ENCODE measurements around the gene TMEM141.

TMEM141 gene

DNA sequence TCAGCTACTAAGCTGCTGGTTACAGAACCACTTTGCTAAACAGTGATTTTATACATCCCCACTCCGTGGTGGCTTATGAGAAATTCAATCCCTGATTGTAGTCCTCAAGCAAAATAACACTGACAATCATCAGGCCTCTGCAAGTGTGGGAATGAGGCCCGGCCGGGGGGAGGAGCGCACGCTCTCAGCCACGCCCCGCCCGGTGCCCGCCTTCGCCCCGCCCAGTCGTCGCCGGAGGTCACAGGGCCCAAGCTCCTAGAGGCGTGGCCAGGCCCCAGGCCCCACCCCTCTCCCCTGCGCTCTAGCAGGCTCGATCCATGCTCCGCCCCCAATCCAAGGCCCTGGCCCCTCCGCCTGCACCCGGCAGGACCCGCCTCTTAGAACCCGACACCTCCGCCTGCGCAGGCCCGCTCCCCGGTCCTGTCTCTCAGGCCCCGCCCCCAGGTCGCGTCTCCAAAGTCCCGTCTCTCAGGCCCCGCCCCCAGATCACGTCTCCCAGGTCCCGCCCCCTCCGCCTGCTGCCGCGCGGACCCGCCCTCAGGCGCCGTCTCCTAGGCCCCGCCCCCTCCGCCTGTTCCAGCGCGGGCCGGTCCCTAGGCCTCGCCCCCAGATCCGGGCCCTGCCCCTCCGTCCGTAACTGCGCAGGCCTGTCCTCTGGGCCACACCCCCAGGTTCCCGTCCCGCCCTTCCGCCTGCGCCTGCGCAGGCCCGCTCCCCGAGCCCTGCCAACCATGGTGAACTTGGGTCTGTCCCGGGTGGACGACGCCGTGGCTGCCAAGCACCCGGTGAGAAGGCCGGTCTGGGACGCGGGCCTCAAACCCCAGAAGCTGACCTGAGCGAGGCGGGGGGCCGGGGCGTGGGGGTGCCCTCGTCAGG lies at the start of gene TMEM141:
TMEM141 (plus strand) TSS at position 705 of the 876 bp plus-strand sequence; CDS start at position 732, 27 bp downstream.
- peak; percentile 99 for DNase-seq (ENCODE audit: low read depth)

DNA sequence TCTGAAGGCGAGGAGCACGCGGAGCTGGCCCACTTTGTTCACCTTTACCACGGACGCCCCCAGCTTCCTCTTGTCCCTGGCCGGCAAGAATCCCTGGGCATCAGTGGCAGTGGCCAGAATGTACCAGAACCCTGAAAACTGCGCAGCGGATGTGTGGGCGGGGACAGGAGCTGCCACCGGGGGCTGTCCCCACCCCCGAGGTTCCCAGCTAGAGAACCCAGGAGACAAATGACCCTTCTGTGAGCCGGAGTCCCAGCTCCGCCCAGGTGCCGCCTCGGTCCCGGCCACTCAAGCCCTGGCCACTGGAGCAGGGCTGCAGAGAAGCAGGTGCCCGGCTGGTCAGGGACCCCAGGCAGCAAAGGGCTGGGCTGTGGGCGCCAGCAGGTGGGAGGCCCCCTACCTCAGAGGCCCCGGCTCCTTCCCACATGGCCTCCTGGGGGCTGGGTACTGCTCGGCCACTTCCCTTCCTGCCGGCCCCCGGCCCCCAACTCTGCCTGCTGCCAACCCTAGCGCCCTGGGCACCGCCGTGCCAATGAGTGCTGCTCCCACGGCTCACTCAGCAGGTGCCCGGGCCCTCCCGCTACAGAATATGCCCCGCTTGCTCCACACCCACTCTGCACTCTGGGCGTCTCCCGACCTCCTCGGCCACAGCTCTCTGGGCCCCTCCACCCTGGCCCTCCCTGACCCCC lies 49.1 kb upstream of the TMEM141 start:
- DNase-seq (ENCODE audit: low read depth), result no peak

DNA sequence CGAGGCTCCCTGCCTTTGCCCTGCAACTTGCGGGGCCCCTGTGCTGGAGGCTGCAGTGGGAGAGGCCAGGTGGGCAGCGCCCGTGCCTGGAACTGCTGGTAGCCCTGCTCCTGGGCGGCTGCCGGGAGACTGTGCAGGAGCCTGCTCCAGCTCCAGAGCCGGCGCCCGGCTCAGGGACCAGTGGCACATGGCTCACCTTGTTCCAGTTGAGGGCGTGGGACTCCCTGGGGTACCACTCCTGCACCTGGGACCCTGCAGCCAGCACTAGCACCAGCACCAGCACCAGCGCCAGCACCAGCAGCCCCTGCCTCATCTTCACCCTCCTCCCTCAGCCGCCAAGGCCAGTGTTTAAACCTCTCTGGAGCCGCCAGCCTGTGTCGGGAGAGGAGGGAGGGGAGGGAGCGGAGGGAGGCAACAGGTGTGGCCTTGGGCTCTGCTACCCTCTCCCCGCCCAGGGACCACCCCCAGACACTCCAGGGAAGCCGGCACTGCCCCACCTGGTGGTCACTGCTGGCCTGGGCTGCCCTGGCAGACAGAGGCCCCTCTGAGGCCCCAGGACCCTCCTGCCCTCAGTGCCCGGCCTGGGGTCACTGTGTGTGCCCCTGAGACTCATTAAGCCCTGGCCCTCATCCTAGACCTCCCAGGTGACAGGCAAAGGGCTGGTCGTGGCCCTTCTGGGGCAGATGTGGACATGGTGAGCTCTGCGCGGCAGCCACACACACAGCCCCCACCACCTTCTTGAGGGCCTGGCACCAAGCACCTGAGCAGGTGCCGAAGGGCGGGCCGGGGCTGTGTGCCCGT lies 48.4 kb upstream of the TMEM141 start, which contains the start of gene LCN10:
LCN10 (minus strand) TSS at position 350 of the 801 bp plus-strand sequence; CDS start at position 313, 37 bp downstream.
- DNase-seq (ENCODE audit: low read depth), result no peak

DNA sequence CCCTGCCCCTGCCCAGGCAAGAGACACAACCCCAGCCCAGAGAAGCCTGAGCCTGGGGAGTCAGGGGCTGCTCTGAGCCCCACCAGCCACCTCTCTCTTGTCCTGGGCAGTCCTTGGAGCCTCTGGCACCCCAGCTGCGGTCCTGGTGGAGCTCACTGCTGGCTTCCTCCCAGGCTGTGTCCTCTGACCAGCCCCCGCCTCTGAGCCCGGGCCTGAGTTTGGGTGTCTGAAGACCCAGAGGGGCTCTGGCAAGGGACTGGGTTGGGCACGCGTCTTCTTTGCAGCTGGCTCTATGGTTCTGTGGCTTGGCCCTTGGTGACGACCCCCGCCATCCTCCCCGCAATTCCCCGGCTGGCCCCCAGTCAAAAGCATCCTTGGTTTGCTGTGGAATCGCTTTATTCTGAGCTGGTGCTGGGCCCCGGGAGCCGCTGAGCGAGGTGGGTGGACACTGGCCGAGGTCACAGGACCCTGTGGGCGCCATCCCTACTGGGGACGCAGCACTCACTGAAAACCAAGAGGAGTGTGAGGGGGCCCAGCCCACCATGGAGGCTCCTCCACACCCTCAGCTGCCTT lies 47.4 kb upstream of the TMEM141 start:
- no peak for DNase-seq (ENCODE audit: low read depth)

DNA sequence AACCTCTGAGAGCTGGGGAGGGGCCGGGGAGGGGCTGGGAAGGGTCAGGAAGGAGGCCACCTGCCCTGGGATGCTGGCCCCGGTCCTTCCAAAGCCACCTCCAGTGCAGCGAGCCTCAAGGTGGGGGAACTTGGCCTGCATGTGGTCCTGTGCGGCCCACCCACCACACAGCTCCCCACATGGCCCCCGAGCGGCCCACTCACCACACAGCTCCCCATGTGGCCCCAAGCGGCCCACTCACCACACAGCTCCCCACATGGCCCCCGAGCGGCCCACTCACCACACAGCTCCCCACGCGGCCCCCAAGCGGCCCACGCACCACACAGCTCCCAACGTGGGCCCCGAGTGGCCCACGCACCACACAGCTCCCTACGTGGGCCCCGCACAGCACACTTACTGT lies 46.4 kb upstream of the TMEM141 start:
- DNase-seq (ENCODE audit: low read depth), result no peak

DNA sequence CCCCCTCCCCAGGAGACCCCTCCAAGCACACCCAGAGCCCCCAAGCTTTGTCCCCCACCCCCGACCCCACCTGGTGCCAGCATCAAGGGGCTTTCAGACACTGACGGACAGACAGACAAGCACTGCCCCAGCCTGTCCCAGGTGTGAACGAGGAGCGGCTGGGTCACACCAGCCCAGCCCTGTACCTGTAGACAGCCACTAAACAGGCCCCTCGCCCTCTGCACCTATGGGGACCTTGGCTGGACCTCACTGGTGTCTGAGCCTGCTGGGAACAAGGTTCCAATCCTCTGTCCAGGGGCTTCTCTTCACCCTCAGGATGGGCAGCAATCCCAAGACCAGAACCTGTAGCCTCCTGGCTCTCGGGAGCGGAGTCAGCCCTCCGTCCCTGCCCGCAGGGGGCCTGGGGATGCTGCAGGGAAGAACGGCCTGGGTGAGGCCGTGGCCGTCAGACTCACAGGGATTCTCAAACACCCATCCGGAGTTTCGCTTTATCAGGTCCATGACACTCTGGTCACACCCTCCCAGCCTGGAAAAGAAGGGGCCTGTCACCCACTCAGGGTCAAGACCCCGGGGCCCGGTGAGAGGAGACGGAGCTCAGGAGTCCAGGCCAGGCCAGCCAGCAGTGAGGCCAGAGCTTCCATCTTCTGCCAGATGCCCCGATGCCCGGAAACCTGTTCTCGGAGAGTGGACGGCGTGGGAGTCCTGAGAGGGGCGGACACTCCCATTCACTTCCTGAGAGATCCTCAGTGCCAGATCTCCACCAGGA lies 45.6 kb upstream of the TMEM141 start:
- DNase-seq (ENCODE audit: low read depth), result no peak

DNA sequence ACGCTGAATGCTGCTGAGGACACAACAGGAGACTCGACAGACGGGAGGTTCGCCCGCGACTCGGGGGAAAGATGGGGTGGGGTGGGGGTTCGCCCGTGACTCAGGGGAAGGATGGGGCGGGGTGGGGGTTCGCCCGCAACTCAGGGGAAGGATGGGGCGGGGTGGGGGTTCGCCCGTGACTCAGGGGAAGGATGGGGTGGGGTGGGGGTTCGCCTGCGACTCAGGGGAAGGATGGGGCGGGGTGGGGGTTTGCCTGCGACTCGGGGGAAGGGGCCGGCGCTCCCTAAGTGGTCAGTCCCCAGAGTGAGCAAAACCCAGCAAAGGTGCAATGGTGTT lies 45.0 kb upstream of the TMEM141 start:
- DNase-seq (ENCODE audit: low read depth), result no peak

DNA sequence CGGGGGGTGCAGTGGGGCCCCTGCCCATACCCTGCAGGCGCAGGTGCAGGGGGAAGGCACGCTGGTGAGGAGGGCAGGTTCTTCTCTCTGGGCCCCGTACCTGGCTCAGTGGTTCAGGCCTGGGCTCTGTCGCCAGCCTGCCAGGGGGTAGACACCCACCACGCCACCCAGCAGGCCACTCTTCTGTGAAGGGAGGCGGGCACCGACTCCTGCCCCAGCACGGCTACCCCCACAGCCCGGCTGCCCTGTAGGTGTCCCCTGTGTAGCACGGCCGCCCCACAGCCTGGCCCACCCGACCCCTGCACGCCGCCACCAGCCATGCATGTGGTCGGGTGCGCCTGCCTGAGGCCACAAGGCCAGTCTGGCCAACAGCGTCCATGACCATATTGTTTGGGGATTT lies 44.5 kb upstream of the TMEM141 start:
- DNase-seq (ENCODE audit: low read depth), result no peak

DNA sequence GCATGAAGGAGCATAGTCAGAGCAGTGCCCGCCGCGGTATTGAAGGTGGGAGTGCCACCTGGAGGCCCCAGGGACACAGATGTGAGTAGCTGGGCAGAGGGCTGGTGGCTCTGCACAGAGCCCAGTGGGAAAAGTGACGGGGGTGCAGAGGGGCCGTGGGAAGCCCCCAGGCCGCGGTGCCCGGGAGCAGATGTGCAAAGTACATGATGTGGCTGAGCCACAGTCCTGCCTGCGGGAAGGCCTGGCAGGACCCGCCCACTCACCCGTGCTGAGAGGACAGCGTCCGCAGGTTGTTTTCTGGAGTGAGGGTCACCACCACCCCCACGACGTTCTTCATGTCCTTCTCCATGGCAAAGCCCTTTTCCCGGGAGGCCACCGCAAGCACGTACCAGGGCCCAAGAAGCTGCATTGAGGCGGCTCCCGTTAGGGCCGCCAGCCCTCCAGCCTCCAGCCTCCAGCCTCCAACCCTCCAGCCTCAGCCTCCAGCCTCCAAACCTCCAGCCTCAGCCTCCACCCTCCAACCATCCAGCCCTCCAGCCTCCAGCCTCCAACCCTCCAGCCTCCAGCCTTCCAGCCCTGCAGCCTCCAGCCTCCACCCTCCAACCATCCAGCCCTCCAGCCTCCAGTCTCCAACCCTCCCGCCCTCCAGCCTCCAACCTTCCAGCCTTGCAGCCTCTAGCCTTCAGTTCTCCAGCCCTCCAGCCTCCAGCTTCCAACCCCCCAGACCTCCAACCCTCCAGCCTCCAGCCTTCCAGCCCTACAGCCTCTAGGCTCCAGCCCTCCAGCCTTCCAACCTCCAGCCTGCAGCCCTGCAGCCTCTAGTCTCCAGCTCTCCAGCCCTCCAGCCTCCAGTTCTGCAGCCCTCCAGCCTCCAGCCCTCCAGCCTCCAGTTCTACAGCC lies 43.7 kb upstream of the TMEM141 start:
- DNase-seq (ENCODE audit: low read depth), result no peak

DNA sequence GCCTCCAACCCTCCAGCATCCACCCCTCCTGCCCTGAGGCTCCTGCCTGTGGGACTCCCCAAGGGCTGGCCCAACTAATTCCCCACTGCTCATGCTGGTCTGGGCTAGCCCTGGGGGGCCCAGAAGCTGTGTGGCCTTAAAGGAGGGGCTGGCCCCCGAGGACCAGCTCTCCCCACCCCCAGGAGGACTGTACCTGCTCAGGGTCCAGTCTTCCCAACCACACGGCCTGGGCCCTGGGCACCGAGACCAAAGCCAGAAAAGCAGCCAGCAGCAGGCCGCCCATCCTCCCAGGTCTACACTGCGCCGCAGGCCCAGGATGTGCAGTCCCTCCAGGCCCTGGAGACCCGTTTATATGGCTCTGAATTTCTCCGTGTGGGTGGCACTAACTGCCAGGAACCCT lies 42.9 kb upstream of the TMEM141 start, which contains the start of gene LCN6:
LCN6 (minus strand) TSS at position 325 of the 400 bp plus-strand sequence; CDS start at position 283, 42 bp downstream.
- no peak for DNase-seq (ENCODE audit: low read depth)

DNA sequence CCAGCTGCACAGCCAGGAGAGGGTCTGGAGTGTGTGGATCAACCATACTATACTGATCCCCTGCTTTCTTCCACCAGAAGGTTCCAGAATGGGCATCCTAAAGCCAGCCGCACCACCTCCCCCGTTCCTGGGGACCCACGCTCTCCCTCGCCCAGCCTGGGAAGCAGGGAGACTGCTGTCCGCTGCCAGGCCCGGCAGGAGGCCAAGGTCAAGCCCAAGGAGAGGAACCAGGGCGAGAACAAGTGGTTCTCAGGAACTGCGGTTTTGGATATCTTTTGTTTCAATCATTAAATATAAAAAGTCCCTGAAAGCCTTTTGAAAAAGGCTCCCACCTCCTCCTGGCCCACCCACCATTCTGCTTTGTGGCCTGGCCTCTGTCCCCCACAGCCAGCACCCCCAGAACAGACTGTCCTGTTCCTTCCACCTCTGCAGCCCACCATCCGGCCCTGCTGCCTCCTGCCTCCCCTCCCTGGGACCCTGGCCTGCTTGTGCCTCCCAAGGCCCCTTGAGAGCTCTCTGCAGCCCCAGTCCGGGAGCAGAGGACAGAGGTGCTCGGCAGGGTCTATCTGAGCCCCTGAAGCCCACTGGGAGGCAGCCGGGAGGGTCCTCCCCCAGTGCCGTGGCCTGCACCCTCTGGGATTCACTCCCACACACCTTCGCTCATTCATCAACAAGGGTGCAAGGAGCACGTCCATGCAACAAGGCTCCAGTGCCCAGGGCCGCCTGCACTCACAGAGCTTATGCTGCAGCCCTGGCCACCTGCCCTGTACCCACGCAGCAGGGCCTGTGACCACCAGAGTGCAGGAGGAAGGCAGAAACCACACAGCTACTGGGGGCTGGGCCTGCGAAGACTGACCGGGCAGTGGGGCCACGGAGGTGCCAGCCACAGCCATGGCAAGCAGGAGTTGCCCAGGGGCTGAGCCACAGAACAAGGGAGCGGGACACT lies 42.2 kb upstream of the TMEM141 start:
- DNase-seq (ENCODE audit: low read depth), result no peak

DNA sequence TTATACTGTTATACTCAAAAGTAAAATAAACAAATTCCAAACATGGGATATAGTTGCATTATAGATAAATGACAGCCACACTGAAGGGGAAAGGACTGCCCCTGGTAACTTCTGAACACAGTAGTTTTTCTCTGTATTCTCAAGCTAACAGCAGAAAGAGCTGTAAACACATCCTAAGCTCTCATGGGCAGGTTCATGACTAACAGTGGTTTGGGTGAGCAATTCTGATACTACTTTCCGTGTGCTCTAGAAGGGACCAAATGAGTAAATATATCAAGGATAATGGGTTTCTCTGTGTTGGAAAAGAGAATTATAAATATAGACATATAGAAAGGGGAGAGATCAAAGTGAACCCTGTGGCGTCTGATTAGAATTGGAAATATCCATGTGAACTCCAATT lies 40.6 kb upstream of the TMEM141 start:
- no peak for DNase-seq (ENCODE audit: low read depth)

DNA sequence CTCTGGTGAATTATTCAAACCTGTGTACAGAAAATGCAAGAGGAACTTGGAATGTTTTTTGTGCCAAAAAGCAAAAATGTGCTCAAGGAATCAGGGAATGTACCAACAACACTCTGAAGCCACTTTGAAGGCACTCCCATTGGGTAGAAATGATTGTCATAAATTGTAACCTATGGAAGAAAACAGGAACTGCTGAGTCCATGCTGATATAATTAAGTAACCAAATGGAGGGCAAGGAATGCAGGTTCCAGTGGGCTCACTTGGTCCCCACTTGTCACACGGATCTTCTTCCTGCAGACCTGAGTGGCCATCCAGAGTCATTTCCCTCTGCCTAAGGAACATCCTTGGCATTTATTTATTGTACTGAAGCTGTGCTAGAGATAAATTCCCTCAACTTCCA lies 39.9 kb upstream of the TMEM141 start:
- no peak for DNase-seq (ENCODE audit: low read depth)

DNA sequence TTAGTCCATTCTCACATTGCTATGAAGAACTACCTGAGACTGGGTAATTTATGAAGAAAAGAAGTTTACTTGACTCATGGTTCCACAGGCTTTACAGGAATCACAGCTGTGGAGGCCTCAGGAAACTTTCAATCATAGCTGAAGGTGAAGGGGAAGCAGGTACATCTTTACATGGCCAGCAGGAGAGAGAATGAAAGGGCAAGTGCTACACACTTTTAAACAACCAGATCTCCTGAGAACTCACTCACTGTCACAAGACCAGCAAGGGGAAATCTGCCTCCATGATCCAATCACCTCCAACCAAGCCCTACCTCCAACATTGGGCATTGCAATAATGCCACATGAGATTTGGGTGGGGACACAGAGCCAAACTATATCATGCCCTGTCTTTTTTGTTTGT lies 39.3 kb upstream of the TMEM141 start:
- no peak for DNase-seq (ENCODE audit: low read depth)

DNA sequence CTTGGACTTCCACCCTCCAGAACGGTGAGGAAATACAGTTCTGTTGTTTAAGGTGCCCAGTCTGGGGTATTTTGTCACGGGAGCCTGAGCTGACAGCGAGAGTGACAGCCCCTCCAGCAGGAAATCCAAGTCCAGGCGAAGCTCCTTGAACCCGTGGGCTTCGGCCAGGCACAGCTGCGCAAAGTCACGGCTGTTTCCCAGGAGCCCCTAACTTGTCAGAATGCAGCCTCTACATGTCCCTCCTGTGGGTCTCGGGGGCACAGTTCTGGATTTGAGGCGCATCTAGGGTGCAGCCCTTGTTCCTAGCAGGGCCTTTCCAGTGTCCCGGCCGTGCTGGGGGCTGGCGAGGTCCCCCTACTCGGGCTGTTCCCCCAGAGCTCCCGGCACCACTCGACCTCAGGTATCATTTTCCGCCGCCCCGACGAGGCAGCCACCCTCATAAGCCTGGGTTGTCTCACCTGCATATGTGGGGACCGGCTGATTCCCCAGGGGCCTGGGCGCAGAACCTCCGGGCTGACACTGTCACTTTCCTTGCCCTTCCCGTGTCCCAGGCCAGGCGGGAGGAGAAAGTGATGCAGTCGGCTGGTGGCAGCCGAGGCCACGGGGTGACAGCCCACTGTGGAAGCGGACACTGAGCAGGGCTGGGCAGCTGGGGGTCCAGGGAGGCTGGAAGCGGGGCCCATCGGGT lies 37.6 kb upstream of the TMEM141 start:
- no peak for DNase-seq (ENCODE audit: low read depth)

DNA sequence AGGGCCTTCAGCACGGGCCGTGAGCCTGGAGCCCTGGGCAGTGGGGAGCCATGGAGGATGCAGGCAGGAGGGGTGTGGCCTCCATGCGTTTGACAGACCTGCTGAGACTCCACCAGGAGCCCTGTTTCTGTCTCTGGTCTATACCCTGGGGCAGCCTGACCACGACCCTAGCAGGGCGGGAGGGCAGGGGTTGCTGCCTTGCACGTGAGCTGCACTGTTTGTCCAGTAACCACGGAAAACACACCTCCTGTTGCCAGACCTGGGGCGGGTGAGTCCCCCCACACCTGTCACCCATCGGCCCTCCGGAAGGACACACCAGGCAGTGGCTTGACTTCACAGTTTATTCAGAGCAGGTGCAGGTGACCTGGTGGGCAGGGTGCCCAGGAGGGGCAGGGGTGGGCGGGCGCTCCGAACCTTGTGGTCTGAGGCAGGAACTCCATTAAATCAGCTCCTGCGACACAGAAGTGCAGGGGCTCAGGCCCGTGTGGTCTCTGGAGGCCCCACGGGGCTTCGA lies 37.0 kb upstream of the TMEM141 start:
- DNase-seq (ENCODE audit: low read depth), result no peak

DNA sequence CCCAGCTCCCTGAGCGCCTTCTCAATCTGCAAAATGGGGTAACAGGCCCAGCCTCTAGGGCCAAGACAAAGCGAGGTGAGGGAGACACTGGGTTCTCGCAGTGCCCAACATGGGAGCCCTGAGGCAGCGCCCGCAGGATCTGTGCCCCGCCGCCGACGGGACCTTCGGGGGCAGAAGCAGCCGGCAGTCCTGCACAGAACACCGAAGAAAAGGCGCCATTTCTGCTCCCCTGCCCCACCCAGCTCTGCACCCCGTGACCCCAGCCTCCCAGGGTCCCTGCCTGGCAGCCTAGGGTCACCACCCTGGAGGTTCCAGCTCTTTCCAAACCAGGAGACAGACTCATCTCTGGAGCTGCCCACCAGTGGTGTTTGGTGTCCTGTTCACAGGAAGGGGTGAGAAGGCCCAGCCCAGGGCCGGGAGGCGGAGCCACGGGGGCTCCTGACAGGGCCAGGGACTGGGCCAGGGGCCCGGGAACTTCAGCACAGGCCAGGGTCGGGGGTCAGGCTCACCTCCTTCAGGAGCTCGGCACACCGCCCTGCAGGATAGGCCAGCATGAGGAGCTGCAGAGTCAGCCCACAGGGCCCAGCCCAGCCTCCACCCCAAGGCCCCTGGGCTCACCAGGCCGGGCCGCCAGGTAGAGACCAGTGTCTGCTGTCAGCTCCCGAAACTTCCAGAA lies 36.4 kb upstream of the TMEM141 start:
- DNase-seq (ENCODE audit: low read depth), result no peak
